IPS DF 4.7 (cell line): ENCODE measurements around the gene JUND.

Experiments used
- DNase-seq: peaks from one replicate; pipeline ENCODE4 v3.0.0-alpha.2; 2013; ENCODE audit warnings: low spot score; ENCODE audit errors: extremely low read depth

The JUND gene

GRCh38 chr19:18308948-18309325 is 27.5 kb upstream of the JUND start:
- DNase-seq, result no peak

GRCh38 chr19:18308051-18308947 is 26.9 kb upstream of the JUND start:
- DNase-seq, result no peak

DNA sequence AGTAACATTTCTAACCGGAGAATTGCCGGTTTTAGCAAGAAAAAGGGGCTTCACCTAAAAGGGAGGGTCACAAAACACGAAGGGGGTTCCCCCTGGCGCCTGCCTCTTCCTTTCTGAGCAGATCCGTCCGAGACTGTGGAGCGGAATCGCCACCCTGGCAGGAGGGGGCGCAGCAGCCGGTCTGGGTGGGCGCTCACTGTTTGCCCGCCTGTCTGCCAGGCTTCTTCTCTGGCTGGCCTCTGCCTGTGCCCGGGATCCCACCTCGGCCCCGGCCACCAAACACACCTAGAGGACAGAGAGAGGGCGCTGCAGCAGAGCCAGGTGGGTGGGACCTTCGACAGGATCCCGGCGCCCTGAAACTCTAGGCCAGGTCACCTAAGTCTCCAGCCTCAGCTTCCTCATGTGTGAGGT is 25.9 kb upstream of the JUND start:
- no peak for DNase-seq

DNA sequence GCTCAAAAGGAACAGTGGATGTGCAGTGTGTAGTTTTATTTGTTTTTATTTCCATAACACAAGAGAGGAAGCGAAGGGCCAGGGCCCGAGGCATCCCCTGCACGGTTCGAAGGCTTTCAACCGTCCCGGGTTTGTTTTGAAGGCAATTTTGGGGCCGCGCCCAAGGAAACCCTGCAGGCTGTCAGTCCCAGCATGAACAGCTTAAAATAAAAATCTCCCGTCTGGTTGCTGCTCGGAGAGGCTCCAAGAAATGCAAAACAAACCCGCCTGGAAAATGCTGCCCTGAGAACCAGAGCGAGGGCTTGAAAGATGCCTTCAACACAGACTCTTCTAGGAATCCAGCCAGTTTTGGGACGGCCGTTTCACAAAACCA is 25.5 kb upstream of the JUND start:
- no peak for DNase-seq

- no peak for DNase-seq
Measured at GRCh38 chr19:18306209-18306887, 24.9 kb upstream of the JUND start.

GRCh38 chr19:18304458-18305310 is 23.3 kb upstream of the JUND start:
- DNase-seq, result no peak

- DNase-seq, result no peak
Measured at GRCh38 chr19:18304208-18304457, 22.7 kb upstream of the JUND start.

DNA sequence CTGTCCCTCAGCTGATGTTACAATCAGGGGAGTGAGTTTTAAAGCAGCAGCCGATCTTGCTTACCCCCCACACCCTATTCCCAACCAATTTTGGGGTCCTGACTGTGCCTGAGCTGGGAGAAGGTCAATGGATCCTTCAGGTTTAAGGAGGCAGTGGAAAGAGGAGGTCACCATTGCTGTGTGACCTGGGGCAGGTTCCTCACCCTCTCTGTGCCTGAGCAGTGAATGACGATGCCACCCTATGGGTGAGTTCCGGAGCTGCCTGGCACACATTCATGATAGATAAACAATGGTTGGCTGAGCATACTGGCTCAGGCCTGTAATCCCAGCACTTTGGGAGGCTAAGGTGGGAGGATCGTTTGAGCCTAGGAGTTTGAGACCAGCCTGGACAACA is 20.3 kb upstream of the JUND start:
- DNase-seq, result no peak

- DNase-seq, result no peak
Measured at GRCh38 chr19:18300930-18301717, 19.7 kb upstream of the JUND start.

- DNase-seq, result no peak
Measured at GRCh38 chr19:18299654-18300053, 18.2 kb upstream of the JUND start.

GRCh38 chr19:18298601-18299000 is 17.2 kb upstream of the JUND start:
- DNase-seq, result no peak

DNA sequence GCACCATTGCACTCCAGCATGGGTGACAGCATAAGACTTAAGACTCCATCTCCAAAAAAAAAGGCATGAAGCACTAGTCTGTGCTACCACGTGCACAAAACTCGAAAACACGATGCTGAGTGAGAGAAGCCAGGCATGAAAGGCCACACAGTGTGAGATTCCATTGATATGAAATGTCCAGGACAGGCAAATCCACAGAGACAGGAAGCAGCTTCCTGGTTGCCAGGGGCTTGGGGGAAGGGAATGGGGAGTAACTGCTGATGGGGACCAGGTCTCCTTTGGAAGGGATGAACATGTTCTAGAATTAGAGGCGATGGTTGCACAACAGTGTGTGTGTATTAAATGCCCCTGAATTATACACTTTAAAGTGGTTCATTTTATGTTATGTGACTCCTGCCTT is 15.9 kb upstream of the JUND start:
- no peak for DNase-seq

GRCh38 chr19:18295034-18295451 is 13.6 kb upstream of the JUND start:
- no peak for DNase-seq

- DNase-seq, result no peak
Measured at GRCh38 chr19:18294467-18294864, 13.0 kb upstream of the JUND start.

GRCh38 chr19:18293642-18294466 is 12.4 kb upstream of the JUND start:
- DNase-seq, result no peak

DNA sequence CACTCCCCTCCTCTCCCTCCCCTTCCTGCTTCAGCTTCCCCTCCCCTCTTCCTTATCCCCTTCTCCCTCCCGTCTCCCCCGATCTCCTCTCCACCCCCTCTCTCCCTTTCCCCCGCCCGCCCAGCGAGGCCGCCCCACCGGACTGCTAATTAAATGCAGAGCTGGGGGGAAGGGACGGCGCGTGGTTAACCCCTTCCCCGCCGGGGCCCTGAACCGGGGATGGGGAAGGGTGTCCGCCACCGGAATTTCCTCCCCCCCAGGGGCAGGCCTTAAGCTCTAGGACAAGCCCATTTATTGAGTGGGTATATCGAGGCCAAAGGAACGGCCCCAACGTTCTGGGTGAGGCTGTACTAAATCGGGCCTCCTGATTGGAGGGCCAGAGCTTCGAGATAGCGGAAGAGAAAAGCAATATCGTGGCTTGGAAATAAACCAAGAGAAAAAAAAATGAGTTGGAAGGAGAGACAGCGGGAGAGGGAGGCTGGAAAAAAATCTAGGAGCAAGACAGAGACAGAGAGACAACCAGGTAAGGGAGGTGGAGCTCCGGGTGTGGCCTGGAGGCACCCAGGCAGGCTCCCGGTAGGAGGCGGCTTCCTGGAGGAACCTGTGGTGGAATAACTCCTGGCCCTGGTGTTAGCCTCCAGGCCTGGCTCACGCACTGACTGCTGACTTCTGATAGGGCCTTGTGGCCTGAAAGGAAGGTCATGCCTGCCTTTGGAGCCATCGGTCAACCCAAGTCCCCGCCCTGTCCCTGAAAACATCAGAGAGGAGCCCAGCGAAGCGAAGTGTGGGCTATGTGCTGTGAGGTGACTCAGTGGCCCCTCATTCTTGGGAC is 11.6 kb upstream of the JUND start:
- DNase-seq, result no peak

GRCh38 chr19:18292462-18292809 is 11.0 kb upstream of the JUND start:
- DNase-seq, result no peak

GRCh38 chr19:18291590-18292461 is 10.4 kb upstream of the JUND start:
- DNase-seq, result no peak

DNA sequence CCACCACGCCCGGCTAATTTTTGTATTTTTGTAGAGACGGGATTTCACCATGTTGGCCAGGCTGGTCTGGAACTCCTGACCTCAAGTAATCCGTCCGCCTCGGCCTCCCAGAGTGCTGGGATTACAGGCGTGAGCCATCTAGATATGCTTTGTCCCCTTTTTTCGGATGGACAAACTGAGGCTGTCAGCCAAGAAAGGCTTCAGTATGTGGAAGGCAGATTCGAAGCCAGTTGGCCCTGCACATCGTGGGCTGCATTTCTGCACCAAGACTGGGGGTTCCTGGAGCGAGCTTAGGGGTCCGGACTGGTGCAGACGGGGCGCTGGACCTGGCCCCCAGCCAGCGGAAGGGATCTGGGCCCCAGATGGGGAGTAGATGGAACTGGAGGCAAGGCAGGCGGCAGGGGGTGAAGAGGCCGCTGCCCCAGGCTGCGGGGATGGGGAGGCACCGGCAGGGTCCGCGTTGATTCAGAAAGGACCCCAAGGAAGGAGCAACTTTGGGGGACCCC is 9.7 kb upstream of the JUND start:
- no peak for DNase-seq
